Measurements from ENCODE around the gene TSPAN9. TPM values are rescaled to one million over a fixed set of nuclear protein-coding genes. Genes with fewer than 3 reads are reported as not detected.

TSPAN9 gene
- total and polyA plus RNA-seq, 2 experiments from 2014 or later: 6.0 to 31.5 TPM

GRCh38 chr12:3323002-3323685 is 246.0 kb downstream of the TSPAN9 start:
- TF ChIP-seq REST (IDR thresholded peaks at IDR 0.05; ENCODE audit: unreplicated experiment) (no peak), STAT1 (IDR thresholded peaks at IDR 0.05; ENCODE audit: unreplicated experiment) (no peak), CREB1 (CRISPR knock-in tag; IDR thresholded peaks at IDR 0.05; ENCODE audit: low read depth) (no peak), CTCF (conservative IDR thresholded peaks at IDR 0.05; ENCODE audit: low read depth in 2 of 2) (no peak), EZH2phosphoT487 (IDR thresholded peaks at IDR 0.05; ENCODE audit: unreplicated experiment) (no peak), ETS1 (IDR thresholded peaks at IDR 0.05) (no peak), POLR2AphosphoS5 (IDR thresholded peaks at IDR 0.05; ENCODE audit: low read depth) (no peak), EZH2 (IDR thresholded peaks at IDR 0.05; ENCODE audit: low read depth, unreplicated experiment) (no peak), ZNF331 (CRISPR knock-in tag; IDR thresholded peaks at IDR 0.05; ENCODE audit: low read depth) (no peak), NANOG (IDR thresholded peaks at IDR 0.05; ENCODE audit: borderline replicate concordance) (no peak), ZNF114 (CRISPR knock-in tag; IDR thresholded peaks at IDR 0.05) (no peak), ZNF462 (CRISPR knock-in tag; IDR thresholded peaks at IDR 0.05) (no peak), JUNB (IDR thresholded peaks at IDR 0.05; ENCODE audit: unreplicated experiment) (no peak)
- peaks cover 6% of the 10 kb centered on the region; the same call in 2 of the 3 replicates for H3K4me1 Mint-ChIP-seq
- Histone ChIP-seq H3K9me2 (ENCODE audit: insufficient read depth) (no peaks in the 10 kb centered on the region), H3K79me2 (replicated peaks; ENCODE audit: insufficient read depth) (no peaks in the 10 kb centered on the region), H3K36me3 (ENCODE audit: insufficient read depth) (no peaks in the 10 kb centered on the region), H3K4me2 (no peak overlapping the region), H3K4me1 (ENCODE audit: insufficient read depth) (0 out of 2 replicates have a peak, but pooled peaks cover 5% of the 10 kb centered on the region), H3K27ac (ENCODE audit: low read depth) (no peak overlapping the region), H2AFZ (no peak overlapping the region), H4K20me1 (replicated peaks; ENCODE audit: insufficient read depth) (no peaks in the 10 kb centered on the region), H3K4me3 (no peak overlapping the region), H3K27me3 (ENCODE audit: insufficient read depth) (no peaks in the 10 kb centered on the region), H3F3A (replicated peaks; ENCODE audit: low read depth) (no peaks in the 10 kb centered on the region)
- H3K27ac Mint-ChIP-seq: no peak overlapping the region
- no peaks in the 10 kb centered on the region for H3K9me3 Mint-ChIP-seq
- DNase-seq (ENCODE audit: low spot score): no peak
- H3K27me3 Mint-ChIP-seq (ENCODE audit: insufficient read depth, low read depth, poor library complexity): peaks cover 9% of the 10 kb centered on the region
- no peak for ATAC-seq
- H3K4me3 Mint-ChIP-seq: no peak overlapping the region
- H3K36me3 Mint-ChIP-seq (ENCODE audit: low read depth): no peaks in the 10 kb centered on the region
